Thyroid gland (tissue), 4 donors: ENCODE data around the gene ARHGAP30.

ENCODE experiments used
- CTCF ChIP-seq, 6 experiments: fragments of 200-600 bp in 3 of 6; fragments of 450-650 bp in 3 of 6; sonication (generic) in 3 of 6; IDR thresholded peaks; one replicate each; pipeline ENCODE4 v1.5.1; 2016 to 2019; ENCODE audit warnings: antibody characterized with exemption in 6 of 6, mild to moderate bottlenecking in 2 of 6, inconsistent platforms in 1 of 6, moderate library complexity in 1 of 6
- POLR2A ChIP-seq, 2 donors: fragments of 450-650 bp; IDR thresholded peaks; one replicate each; pipeline ENCODE4 v1.6.1; 2017; ENCODE audit warnings: antibody characterized with exemption in 2 of 2, mild to moderate bottlenecking in 2 of 2, moderate library complexity in 1 of 2

DNA sequence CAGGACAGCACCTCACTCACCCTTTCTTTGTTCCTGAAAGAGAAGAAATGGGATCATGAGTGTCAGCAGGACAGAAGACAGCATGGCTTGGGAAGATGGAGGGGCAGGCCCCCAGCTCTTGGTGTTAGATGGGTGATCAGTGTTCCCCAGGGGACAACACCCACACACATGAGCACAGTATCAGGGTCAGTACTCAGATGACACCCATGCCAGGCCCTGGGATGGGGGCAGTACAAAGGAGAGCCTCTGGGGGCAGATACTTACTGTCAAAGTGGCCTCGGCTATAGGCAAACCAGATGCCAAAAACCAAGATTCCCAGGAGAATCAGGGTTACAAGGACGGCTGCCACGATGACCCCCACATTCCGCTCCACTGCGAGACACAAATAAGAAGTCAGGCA is 70.3 kb downstream of the ARHGAP30 start:
- TF ChIP-seq CTCF (IDR thresholded peaks at IDR 0.05) (no peak), POLR2A (IDR thresholded peaks at IDR 0.05) (no peak)
